Thoracic aorta (tissue), 2 donors: ENCODE measurements around the gene HKDC1. TPM values are rescaled to one million over a fixed set of nuclear protein-coding genes. Genes with fewer than 3 reads are reported as not detected.

Experiments used
- ATAC-seq: fragments of 150-250 bp; one replicate; pipeline ENCODE4 v1.8.0; 2017; ENCODE audit warnings: low read depth; ENCODE audit not compliant: insufficient number of reproducible peaks, low FRiP score
- DNase-seq: peaks from one replicate; pipeline ENCODE4 v3.0.0-alpha.2; 2020; ENCODE audit warnings: low spot score
- H3K27ac ChIP-seq, 2 donors: fragments of 200-600 bp; sonication (generic); 1 replicate in 1 of 2; 2 replicates in 1 of 2; pipeline ENCODE4 v1.5.1; 2016; ENCODE audit warnings: mild to moderate bottlenecking in 2 of 2, moderate library complexity in 2 of 2
- H3K27me3 ChIP-seq: fragments of 200-600 bp; sonication (generic); replicated peaks from 2 replicates; pipeline ENCODE4 v1.6.0; 2016; ENCODE audit warnings: mild to moderate bottlenecking; ENCODE audit not compliant: insufficient read depth
- H3K36me3 ChIP-seq: fragments of 200-600 bp; sonication (generic); one replicate; pipeline ENCODE4 v1.5.1; 2016
- H3K4me1 ChIP-seq, 2 donors: fragments of 200-600 bp; sonication (generic); 1 replicate in 1 of 2; 2 replicates in 1 of 2; pipeline versions ENCODE4 v1.5.1 to v1.6.0; 2016; ENCODE audit warnings: low read depth in 2 of 2, mild to moderate bottlenecking in 1 of 2; ENCODE audit not compliant: control insufficient read depth in 1 of 2
- H3K4me3 ChIP-seq: fragments of 200-600 bp; sonication (generic); 2 replicates; pipeline ENCODE4 v1.5.1; 2016; ENCODE audit warnings: mild to moderate bottlenecking
- H3K9me3 ChIP-seq: fragments of 200-600 bp; sonication (generic); 2 replicates; pipeline ENCODE4 v1.5.1; 2016
- CTCF ChIP-seq: fragments of 200-600 bp; sonication (generic); IDR thresholded peaks from one replicate; pipeline ENCODE4 v1.5.1; 2019; ENCODE audit warnings: antibody characterized with exemption
- total RNA-seq, 2 donors: library from RNA; depleted of rRNA; stranded (reverse); fragments of >200 nt; gene quantifications; one replicate each; pipeline versions ENCODE4 v1.1.0 to v1.2.3, GENCODE V29; 2016

HKDC1 gene
- total RNA-seq, 2 donors from 2014 or later: 0.14 TPM; not detected in 1

- Histone ChIP-seq H3K4me1 (no peaks in the 10 kb centered on the region), H3K36me3 (no peaks in the 10 kb centered on the region), H3K27ac (no peak overlapping the region), H3K9me3 (no peaks in the 10 kb centered on the region), H3K4me3 (no peak overlapping the region), H3K27me3 (no peaks in the 10 kb centered on the region)
- DNase-seq (no peak), ATAC-seq (no peak)
- TF ChIP-seq CTCF: no peak
Observed at GRCh38 chr10:69259547-69260243, 39.6 kb downstream of the HKDC1 start.

GRCh38 chr10:69261184-69261583 lies 41.1 kb downstream of the HKDC1 start:
- ATAC-seq (no peak), DNase-seq (no peak)
- Histone ChIP-seq H3K4me3 (no peak overlapping the region), H3K9me3 (no peaks in the 10 kb centered on the region), H3K36me3 (no peaks in the 10 kb centered on the region), H3K4me1 (no peaks in the 10 kb centered on the region), H3K27ac (no peak overlapping the region), H3K27me3 (no peaks in the 10 kb centered on the region)
- TF ChIP-seq CTCF: no peak

GRCh38 chr10:69262292-69262751 lies 42.2 kb downstream of the HKDC1 start:
- no peaks in the 10 kb centered on the region for H3K4me1 ChIP-seq
- H3K4me3 ChIP-seq: no peak overlapping the region
- no peaks in the 10 kb centered on the region for H3K9me3 ChIP-seq
- DNase-seq (no peak), ATAC-seq (no peak)
- no peaks in the 10 kb centered on the region for H3K27me3 ChIP-seq
- H3K27ac ChIP-seq: no peak overlapping the region
- no peak for TF ChIP-seq CTCF
- no peaks in the 10 kb centered on the region for H3K36me3 ChIP-seq

GRCh38 chr10:69265521-69265920 lies 45.4 kb downstream of the HKDC1 start:
- H3K27ac ChIP-seq: no peak overlapping the region
- H3K9me3 ChIP-seq: no peaks in the 10 kb centered on the region
- H3K4me1 ChIP-seq: no peaks in the 10 kb centered on the region
- ATAC-seq (no peak), DNase-seq (no peak)
- H3K27me3 ChIP-seq: no peaks in the 10 kb centered on the region
- no peak for TF ChIP-seq CTCF
- H3K36me3 ChIP-seq: no peaks in the 10 kb centered on the region
- no peak overlapping the region for H3K4me3 ChIP-seq

- DNase-seq (no peak), ATAC-seq (no peak)
- no peaks in the 10 kb centered on the region for H3K36me3 ChIP-seq
- no peak overlapping the region for H3K27ac ChIP-seq
- H3K9me3 ChIP-seq: no peaks in the 10 kb centered on the region
- no peak for TF ChIP-seq CTCF
- H3K4me1 ChIP-seq: no peaks in the 10 kb centered on the region
- H3K4me3 ChIP-seq: no peak overlapping the region
- H3K27me3 ChIP-seq: no peaks in the 10 kb centered on the region
Observed at GRCh38 chr10:69268761-69269416, 48.8 kb downstream of the HKDC1 start.
